PC-3 (cell line): ENCODE measurements around the gene HPX. TPM values are rescaled to one million over a fixed set of nuclear protein-coding genes. Genes with fewer than 3 reads are reported as not detected.

Experiments used
- ATAC-seq: fragments of 200-7000 bp; cut with Tn5 transposase; 2 replicates; pipeline ENCODE4 v1.9.1; 2020; ENCODE audit warnings: mild to moderate bottlenecking, moderate library complexity
- BruUV-seq: library from RNA; stranded (reverse); fragments of 400-500 nt; replicated peaks from 2 replicates; lab custom pipeline; 2021; lab: Mats Ljungman, UMichigan
- CTCF ChIA-PET: fragments of 300-600 bp; sonication (Branson Sonifier 250); formaldehyde crosslinking; loops from one replicate; lab custom pipeline; 2022; ENCODE audit warnings: antibody characterized with exemption; lab: Charles Lee
- POLR2A ChIA-PET: fragments of 300-600 bp; sonication (Branson Sonifier 250); formaldehyde crosslinking; loops from one replicate; lab custom pipeline; 2022; ENCODE audit warnings: antibody characterized with exemption; ENCODE audit not compliant: unreplicated experiment; lab: Charles Lee
- DNase-seq: peaks from one replicate; pipeline ENCODE4 v3.0.0-alpha.2; 2015
- H2AFZ ChIP-seq: fragments of 300-600 bp; sonication (generic); 2 replicates; pipeline ENCODE4 v1.6.0; 2016; ENCODE audit warnings: antibody characterized with exemption, low read length
- H3F3A ChIP-seq: fragments of 300-600 bp; sonication (generic); one replicate; pipeline ENCODE4 v1.6.0; 2017; ENCODE audit warnings: antibody characterized with exemption, low read length, control low read depth, mild to moderate bottlenecking; ENCODE audit not compliant: unreplicated experiment
- H3K27ac ChIP-seq: fragments of 300-600 bp; sonication (generic); 2 replicates; pipeline ENCODE4 v1.5.1; 2016; ENCODE audit warnings: mild to moderate bottlenecking, low read length
- H3K27me3 ChIP-seq: fragments of 300-600 bp; sonication (generic); 2 replicates; pipeline ENCODE4 v1.6.1; 2016; ENCODE audit warnings: low read length, mixed read lengths
- H3K36me3 ChIP-seq: fragments of 300-600 bp; sonication (generic); 2 replicates; pipeline ENCODE4 v1.6.1; 2016; ENCODE audit warnings: low read depth, mixed run types, low read length, mixed read lengths
- H3K4me1 ChIP-seq: fragments of 300-600 bp; sonication (generic); 2 replicates; pipeline ENCODE4 v1.5.1; 2016; ENCODE audit warnings: low read length; ENCODE audit not compliant: insufficient read depth
- H3K4me2 ChIP-seq: fragments of 300-600 bp; sonication (generic); 2 replicates; pipeline ENCODE4 v1.6.0; 2016; ENCODE audit warnings: low read length
- H3K4me3 ChIP-seq: fragments of 300-600 bp; sonication (generic); 2 replicates; pipeline ENCODE4 v1.5.1; 2016; ENCODE audit warnings: mild to moderate bottlenecking, low read length, mixed read lengths
- H3K79me2 ChIP-seq: fragments of 300-600 bp; sonication (generic); 2 replicates; pipeline ENCODE4 v1.6.1; 2017; ENCODE audit warnings: low read length, mixed read lengths
- H3K9ac ChIP-seq: fragments of 300-600 bp; sonication (generic); 2 replicates; pipeline ENCODE4 v1.6.0; 2016; ENCODE audit warnings: mild to moderate bottlenecking, low read length
- H3K9me2 ChIP-seq: fragments of 300-600 bp; sonication (generic); replicated peaks from 2 replicates; pipeline ENCODE4 v1.6.1; 2016; ENCODE audit warnings: mixed run types, low read length, mixed read lengths
- H3K9me3 ChIP-seq: fragments of 300-600 bp; sonication (generic); 2 replicates; pipeline ENCODE4 v1.6.1; 2016; ENCODE audit warnings: low read length, mixed read lengths
- H4K20me1 ChIP-seq: fragments of 300-600 bp; sonication (generic); 2 replicates; pipeline ENCODE4 v1.6.1; 2016; ENCODE audit warnings: low read length, mixed read lengths
- CTCF ChIP-seq: fragments of 300-600 bp; sonication (generic); conservative IDR thresholded peaks from 2 replicates; pipeline ENCODE4 v1.5.1; 2017; ENCODE audit warnings: antibody characterized with exemption, low read depth, mild to moderate bottlenecking, low read length
- EZH2 ChIP-seq: fragments of 300-600 bp; sonication (generic); IDR thresholded peaks from one replicate; pipeline ENCODE4 v1.6.1; 2017; ENCODE audit warnings: antibody characterized with exemption, mild to moderate bottlenecking, low read length; ENCODE audit not compliant: unreplicated experiment
- EZH2phosphoT487 ChIP-seq: fragments of 300-600 bp; sonication (generic); IDR thresholded peaks from 2 replicates; pipeline ENCODE4 v1.6.1; 2018; ENCODE audit warnings: mild to moderate bottlenecking, antibody characterized with exemption, low read length, borderline replicate concordance
- intact Hi-C: fragments of 100-400 bp; cut with micrococcal nuclease; formaldehyde crosslinking; loops from 2 replicates; pipeline ENCODE4 v1.9.0; 2023
- total RNA-seq: library from RNA; depleted of rRNA; stranded (reverse); fragments of >200 nt; gene quantifications from 2 replicates; pipeline ENCODE4 v1.2.3, GENCODE V29; 2014

HPX gene
- total RNA-seq, 1 experiment from 2014 or later, result 1.6 TPM

- Histone ChIP-seq H3K4me2 (no peak overlapping the region), H3K27ac (no peak overlapping the region), H3K27me3 (no peaks in the 10 kb centered on the region), H3K9me2 (no peaks in the 10 kb centered on the region), H3K4me3 (no peak overlapping the region), H3K4me1 (no peaks in the 10 kb centered on the region), H3K79me2 (no peaks in the 10 kb centered on the region), H3K9ac (no peak overlapping the region), H3K9me3 (no peaks in the 10 kb centered on the region), H2AFZ (no peak overlapping the region), H4K20me1 (no peaks in the 10 kb centered on the region), H3K36me3 (no peaks in the 10 kb centered on the region), H3F3A (no peaks in the 10 kb centered on the region)
- no peak for TF ChIP-seq EZH2phosphoT487
- TF ChIP-seq CTCF, result no peak
- no peak for TF ChIP-seq EZH2
- ATAC-seq, result no peak
- POLR2A ChIA-PET, result no interaction called here
- intact Hi-C loops, result no loop called here
- CTCF ChIA-PET, result no interaction called here
- DNase-seq, result no peak
- no TSS peak for BruUV-seq
Observed at GRCh38 chr11:6406370-6406769, 34.4 kb downstream of the HPX start.

GRCh38 chr11:6405846-6406245, 34.9 kb downstream of the HPX start:
- no peaks in the 10 kb centered on the region for H3K9me2 ChIP-seq
- no peaks in the 10 kb centered on the region for H3F3A ChIP-seq
- intact Hi-C loops, result no loop called here
- POLR2A ChIA-PET, result no interaction called here
- H3K4me2 ChIP-seq, result no peak overlapping the region
- CTCF ChIA-PET, result no interaction called here
- DNase-seq (no peak), ATAC-seq (no peak)
- H3K79me2 ChIP-seq, result no peaks in the 10 kb centered on the region
- no peaks in the 10 kb centered on the region for H3K9me3 ChIP-seq
- TF ChIP-seq EZH2 (no peak), EZH2phosphoT487 (no peak), CTCF (no peak)
- no peaks in the 10 kb centered on the region for H3K36me3 ChIP-seq
- no peak overlapping the region for H3K9ac ChIP-seq
- BruUV-seq, result no TSS peak
- no peaks in the 10 kb centered on the region for H3K27me3 ChIP-seq
- no peak overlapping the region for H2AFZ ChIP-seq
- no peaks in the 10 kb centered on the region for H3K4me1 ChIP-seq
- no peak overlapping the region for H3K4me3 ChIP-seq
- H3K27ac ChIP-seq, result no peak overlapping the region
- no peaks in the 10 kb centered on the region for H4K20me1 ChIP-seq

- ChIA-PET POLR2A (no interaction called here), CTCF (no interaction called here)
- Histone ChIP-seq H3K79me2 (no peaks in the 10 kb centered on the region), H3K27me3 (no peaks in the 10 kb centered on the region), H2AFZ (no peak overlapping the region), H3K36me3 (no peaks in the 10 kb centered on the region), H3K9me2 (no peaks in the 10 kb centered on the region), H3K4me3 (no peak overlapping the region), H3K4me2 (no peak overlapping the region), H3F3A (no peaks in the 10 kb centered on the region), H3K4me1 (no peaks in the 10 kb centered on the region), H3K9me3 (no peaks in the 10 kb centered on the region), H3K9ac (no peak overlapping the region), H4K20me1 (no peaks in the 10 kb centered on the region), H3K27ac (no peak overlapping the region)
- DNase-seq (no peak), ATAC-seq (no peak)
- TF ChIP-seq CTCF (no peak), EZH2phosphoT487 (no peak), EZH2 (no peak)
- intact Hi-C loops, result no loop called here
- BruUV-seq, result no TSS peak
Observed at GRCh38 chr11:6405052-6405667, 35.6 kb downstream of the HPX start.
